HEK293 (cell line): Measurements from ENCODE around the gene BTRC.

ENCODE experiments used
- ZNF10 ChIP-seq: fragments of 450-650 bp; formaldehyde crosslinking; IDR thresholded peaks from 2 replicates; pipeline ENCODE4 v1.5.1; 2017; ENCODE audit warnings: missing biosample characterization, missing genetic modification characterization
- TF ChIP-seq, protein P1 (sequence below): fragments of 450-650 bp; formaldehyde crosslinking; IDR thresholded peaks from 2 replicates; pipeline ENCODE4 v1.5.1; 2016; ENCODE audit warnings: missing biosample characterization, missing genetic modification characterization

DNA sequence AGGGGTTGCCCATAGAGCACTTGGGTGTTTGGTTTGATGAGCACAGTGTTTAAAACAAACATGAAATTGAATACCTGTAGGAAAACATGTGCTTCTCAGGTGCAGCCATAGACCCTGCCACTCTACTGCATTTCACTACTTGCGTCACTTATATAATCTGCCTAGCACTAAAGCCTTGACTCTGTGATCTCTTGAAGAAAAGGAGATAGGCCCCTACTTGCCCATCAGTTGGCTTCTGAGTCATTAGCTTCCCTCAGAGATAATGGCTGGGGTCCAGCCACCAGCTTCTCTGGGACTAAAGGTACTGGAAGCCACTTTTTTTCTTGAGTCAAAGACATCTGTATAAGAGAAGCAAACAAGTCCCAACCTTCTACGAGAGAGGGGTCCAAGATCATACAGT lies 45.9 kb upstream of the BTRC start:
- TF ChIP-seq ZNF10 (tag by site-specific recombination) = no peak
- TF ChIP-seq, protein P1, sequence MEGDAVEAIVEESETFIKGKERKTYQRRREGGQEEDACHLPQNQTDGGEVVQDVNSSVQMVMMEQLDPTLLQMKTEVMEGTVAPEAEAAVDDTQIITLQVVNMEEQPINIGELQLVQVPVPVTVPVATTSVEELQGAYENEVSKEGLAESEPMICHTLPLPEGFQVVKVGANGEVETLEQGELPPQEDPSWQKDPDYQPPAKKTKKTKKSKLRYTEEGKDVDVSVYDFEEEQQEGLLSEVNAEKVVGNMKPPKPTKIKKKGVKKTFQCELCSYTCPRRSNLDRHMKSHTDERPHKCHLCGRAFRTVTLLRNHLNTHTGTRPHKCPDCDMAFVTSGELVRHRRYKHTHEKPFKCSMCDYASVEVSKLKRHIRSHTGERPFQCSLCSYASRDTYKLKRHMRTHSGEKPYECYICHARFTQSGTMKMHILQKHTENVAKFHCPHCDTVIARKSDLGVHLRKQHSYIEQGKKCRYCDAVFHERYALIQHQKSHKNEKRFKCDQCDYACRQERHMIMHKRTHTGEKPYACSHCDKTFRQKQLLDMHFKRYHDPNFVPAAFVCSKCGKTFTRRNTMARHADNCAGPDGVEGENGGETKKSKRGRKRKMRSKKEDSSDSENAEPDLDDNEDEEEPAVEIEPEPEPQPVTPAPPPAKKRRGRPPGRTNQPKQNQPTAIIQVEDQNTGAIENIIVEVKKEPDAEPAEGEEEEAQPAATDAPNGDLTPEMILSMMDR (tag by site-specific recombination) = no peak
